ENCODE data around the gene DRC1.

The DRC1 gene

DNA sequence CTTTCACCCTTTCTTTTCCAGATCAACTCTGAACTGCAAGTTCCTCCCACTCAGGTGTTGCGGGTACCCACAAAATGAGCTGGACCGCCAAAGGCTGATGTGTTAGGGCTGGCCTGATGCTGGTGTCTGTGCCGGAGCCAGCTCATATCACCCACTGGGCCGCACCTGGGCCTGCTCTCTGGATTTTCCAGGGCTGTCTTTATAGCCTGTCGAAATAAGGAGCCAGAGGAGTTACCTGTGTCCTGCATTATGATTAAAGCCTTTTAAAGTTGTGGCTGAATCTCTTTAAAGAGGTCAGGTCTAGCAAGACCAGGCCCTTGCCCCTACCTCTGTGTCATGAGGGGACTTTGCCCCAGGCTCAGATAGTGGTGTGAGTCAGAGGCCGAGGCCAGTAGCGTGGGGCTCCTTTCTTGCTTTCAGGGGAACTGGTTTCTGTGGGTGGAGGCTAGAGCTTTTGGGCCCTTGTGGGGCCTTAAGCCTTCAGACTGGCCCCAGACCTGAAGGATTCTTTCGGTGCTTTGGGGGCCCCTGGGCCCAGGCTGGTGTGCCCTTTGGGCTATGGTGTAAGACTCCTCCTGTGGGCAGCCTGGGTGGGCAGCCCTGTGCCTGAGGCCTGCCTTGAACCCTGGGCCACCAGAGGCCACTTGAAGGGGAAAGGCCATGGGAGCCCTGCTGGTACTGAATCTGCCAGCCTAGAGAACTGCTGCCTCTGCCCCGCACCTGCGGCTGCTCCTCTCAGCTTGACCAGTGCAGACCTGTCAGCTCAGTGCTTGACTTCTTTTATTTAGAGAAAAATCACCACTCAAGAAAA lies 54.9 kb downstream of the DRC1 start:
- no peaks in the 10 kb centered on the region for H3K36me3 ChIP-seq (ENCODE audit: control insufficient read depth, insufficient read depth, low read length)
- TF ChIP-seq, protein P1, sequence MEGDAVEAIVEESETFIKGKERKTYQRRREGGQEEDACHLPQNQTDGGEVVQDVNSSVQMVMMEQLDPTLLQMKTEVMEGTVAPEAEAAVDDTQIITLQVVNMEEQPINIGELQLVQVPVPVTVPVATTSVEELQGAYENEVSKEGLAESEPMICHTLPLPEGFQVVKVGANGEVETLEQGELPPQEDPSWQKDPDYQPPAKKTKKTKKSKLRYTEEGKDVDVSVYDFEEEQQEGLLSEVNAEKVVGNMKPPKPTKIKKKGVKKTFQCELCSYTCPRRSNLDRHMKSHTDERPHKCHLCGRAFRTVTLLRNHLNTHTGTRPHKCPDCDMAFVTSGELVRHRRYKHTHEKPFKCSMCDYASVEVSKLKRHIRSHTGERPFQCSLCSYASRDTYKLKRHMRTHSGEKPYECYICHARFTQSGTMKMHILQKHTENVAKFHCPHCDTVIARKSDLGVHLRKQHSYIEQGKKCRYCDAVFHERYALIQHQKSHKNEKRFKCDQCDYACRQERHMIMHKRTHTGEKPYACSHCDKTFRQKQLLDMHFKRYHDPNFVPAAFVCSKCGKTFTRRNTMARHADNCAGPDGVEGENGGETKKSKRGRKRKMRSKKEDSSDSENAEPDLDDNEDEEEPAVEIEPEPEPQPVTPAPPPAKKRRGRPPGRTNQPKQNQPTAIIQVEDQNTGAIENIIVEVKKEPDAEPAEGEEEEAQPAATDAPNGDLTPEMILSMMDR (IDR thresholded peaks at IDR 0.05): no peak
- H3K4me2 ChIP-seq (ENCODE audit: low read length): no peak overlapping the region
- H3K27me3 ChIP-seq (ENCODE audit: control insufficient read depth, insufficient read depth, low read length): no peaks in the 10 kb centered on the region
- H3K27ac ChIP-seq: no peak overlapping the region
- H3K4me1 ChIP-seq: no peaks in the 10 kb centered on the region
- no peaks in the 10 kb centered on the region for H3K79me2 ChIP-seq
- H3K9ac ChIP-seq: no peak overlapping the region
- no peak overlapping the region for H2AFZ ChIP-seq
- no peaks in the 10 kb centered on the region for H3K9me3 ChIP-seq (ENCODE audit: control insufficient read depth, low read length)
- no peak overlapping the region for H3K4me3 ChIP-seq (ENCODE audit: low read depth, low read length)

DNA sequence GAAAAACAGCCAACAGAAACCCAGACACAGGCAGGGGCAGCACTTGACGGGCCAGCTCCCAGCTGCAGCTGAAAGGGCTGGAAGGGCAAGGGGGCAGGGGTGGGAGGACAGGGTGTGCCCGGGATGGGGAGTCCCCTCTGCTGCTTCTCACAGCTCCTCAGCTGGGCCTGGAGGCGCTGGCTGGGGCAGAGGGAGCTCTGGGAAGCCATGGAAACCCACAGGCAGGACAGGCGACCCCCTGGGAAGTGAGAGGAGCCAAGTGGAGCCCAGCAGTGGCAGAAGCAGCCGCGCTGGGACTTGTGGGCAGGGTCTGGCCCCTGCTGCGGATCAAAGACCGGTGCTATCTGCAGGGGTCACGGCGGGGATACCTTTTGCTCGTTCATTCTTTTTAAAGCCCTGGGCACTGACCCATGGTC lies 55.5 kb downstream of the DRC1 start:
- no peaks in the 10 kb centered on the region for H3K27me3 ChIP-seq (ENCODE audit: control insufficient read depth, insufficient read depth, low read length)
- TF ChIP-seq, protein P1 (IDR thresholded peaks at IDR 0.05): no peak

DNA sequence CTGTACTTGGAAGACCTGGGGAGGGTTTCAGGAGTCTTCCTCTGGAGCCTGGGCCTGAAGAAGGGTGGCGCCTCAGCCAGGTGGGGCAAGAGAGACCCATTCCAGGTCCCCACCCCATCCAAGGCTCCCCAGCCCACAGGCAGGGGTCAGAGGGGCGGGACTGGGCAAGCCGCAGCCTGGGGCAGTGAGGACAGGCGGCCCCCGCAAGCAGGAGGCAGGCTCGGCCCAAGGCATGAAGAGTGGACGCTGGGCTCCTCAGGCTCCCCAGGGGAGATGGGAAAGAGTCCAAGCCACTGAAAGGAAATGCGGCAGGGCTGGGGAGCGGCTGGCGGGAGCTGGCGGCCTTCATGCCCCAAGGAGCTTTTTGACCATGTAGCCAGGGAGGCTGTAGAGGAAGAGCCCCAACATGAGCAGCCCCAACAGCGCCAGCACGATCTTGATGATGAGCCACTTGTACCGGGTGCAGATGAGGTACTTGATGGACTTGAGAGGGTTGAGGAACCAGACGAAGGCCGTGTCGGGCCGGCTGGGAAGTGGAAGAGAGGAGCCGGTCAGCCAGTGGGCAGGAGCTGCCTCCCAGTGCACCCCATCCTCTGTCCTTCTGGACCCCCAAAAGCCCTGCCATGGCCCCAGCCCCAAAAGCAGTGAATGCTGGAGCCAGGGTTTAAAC lies 56.1 kb downstream of the DRC1 start:
- no peak overlapping the region for H3K4me2 ChIP-seq (ENCODE audit: low read length)
- TF ChIP-seq, protein P1 (IDR thresholded peaks at IDR 0.05): no peak
- H3K4me1 ChIP-seq: no peaks in the 10 kb centered on the region
- H3K27ac ChIP-seq: no peak overlapping the region
- no peaks in the 10 kb centered on the region for H3K9me3 ChIP-seq (ENCODE audit: control insufficient read depth, low read length)
- H2AFZ ChIP-seq: no peak overlapping the region
- no peak overlapping the region for H3K9ac ChIP-seq
- H3K4me3 ChIP-seq (ENCODE audit: low read depth, low read length): no peak overlapping the region
- H3K36me3 ChIP-seq (ENCODE audit: control insufficient read depth, insufficient read depth, low read length): no peaks in the 10 kb centered on the region
- no peaks in the 10 kb centered on the region for H3K27me3 ChIP-seq (ENCODE audit: control insufficient read depth, insufficient read depth, low read length)
- H3K79me2 ChIP-seq: no peaks in the 10 kb centered on the region

More for the DNA sequence above, 55.5 kb downstream of the DRC1 start:
- no peaks in the 10 kb centered on the region for H3K79me2 ChIP-seq
- H2AFZ ChIP-seq: no peak overlapping the region
- H3K4me1 ChIP-seq: no peaks in the 10 kb centered on the region
- no peak overlapping the region for H3K4me2 ChIP-seq (ENCODE audit: low read length)
- H3K9ac ChIP-seq: no peak overlapping the region
- no peaks in the 10 kb centered on the region for H3K36me3 ChIP-seq (ENCODE audit: control insufficient read depth, insufficient read depth, low read length)
- H3K4me3 ChIP-seq (ENCODE audit: low read depth, low read length): no peak overlapping the region
- H3K27ac ChIP-seq: no peak overlapping the region
- H3K9me3 ChIP-seq (ENCODE audit: control insufficient read depth, low read length): no peaks in the 10 kb centered on the region

DNA sequence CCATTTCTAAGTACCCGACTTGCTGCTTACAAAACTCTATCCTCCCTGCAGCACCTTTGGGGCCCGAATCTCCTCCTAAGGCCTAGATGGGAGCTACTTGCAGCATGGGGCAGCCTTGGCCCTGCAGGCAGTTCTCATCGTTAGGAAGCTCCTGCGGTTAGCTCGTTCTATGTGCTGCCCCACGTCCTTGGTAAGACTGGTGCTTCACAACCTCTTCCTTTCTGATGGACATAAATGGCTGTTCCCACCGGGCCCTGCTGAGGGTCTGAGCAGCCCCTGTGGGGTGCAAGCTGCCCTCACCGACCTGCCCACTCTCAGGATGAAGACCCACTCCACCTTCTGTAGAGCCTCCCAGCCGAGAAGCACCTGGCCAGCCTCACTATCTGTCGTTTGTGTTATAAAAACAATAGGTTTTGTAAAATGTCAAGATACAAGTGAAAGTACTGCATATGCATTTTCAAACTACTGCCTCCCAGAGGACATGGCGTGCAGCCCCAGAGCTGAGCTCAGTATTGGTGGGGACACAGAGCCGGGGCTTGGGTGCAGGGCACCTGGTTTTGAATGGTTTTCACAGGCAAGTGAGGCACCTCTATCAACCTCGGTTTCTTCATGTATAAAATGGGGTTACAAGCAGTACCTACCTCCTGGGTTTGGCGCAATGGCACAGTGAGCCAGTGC lies 56.8 kb downstream of the DRC1 start:
- H3K4me2 ChIP-seq (ENCODE audit: low read length): no peak overlapping the region
- no peak overlapping the region for H3K4me3 ChIP-seq (ENCODE audit: low read depth, low read length)
- H3K4me1 ChIP-seq: no peaks in the 10 kb centered on the region
- TF ChIP-seq, protein P1 (IDR thresholded peaks at IDR 0.05): no peak
- no peaks in the 10 kb centered on the region for H3K27me3 ChIP-seq (ENCODE audit: control insufficient read depth, insufficient read depth, low read length)
- no peaks in the 10 kb centered on the region for H3K79me2 ChIP-seq
- no peaks in the 10 kb centered on the region for H3K36me3 ChIP-seq (ENCODE audit: control insufficient read depth, insufficient read depth, low read length)
- no peak overlapping the region for H3K9ac ChIP-seq
- H3K9me3 ChIP-seq (ENCODE audit: control insufficient read depth, low read length): no peaks in the 10 kb centered on the region
- no peak overlapping the region for H2AFZ ChIP-seq
- no peak overlapping the region for H3K27ac ChIP-seq

Data from parathyroid adenoma (tissue), 2 donors.